ENCODE results near the gene CACNA1G. TPM values are rescaled to one million over a fixed set of nuclear protein-coding genes. Genes with fewer than 3 reads are reported as not detected.
A peak's percentile ranks its signal among the peaks of the same experiment; 100 is the strongest.

Gene CACNA1G
- total and polyA plus RNA-seq, 2 experiments from 2014 or later = 19.0 to 46.1 TPM

GRCh38 chr17:50517011-50517410 is 43.5 kb upstream of the CACNA1G start:
- TF ChIP-seq CTCF (IDR thresholded peaks at IDR 0.05; ENCODE audit: low read depth, low read length) = no peak

GRCh38 chr17:50517504-50518383 is 42.8 kb upstream of the CACNA1G start:
- no peaks in the 10 kb centered on the region for H3K9me3 ChIP-seq (ENCODE audit: low read depth)
- DNase-seq (ENCODE audit: low read depth in 1 of 2, low spot score in 1 of 2) = no peak
- no peak overlapping the region for H3K4me3 ChIP-seq
- TF ChIP-seq CTCF (IDR thresholded peaks at IDR 0.05; ENCODE audit: low read depth, low read length) = no peak
- no peaks in the 10 kb centered on the region for H3K36me3 ChIP-seq
- peaks cover 11% of the 10 kb centered on the region for H3K4me1 ChIP-seq (ENCODE audit: low read depth)
- H3K27ac ChIP-seq = peak overlapping the region; percentile 50
- no peaks in the 10 kb centered on the region for H3K27me3 ChIP-seq

More at GRCh38 chr17:50517011-50517410, 43.5 kb upstream of the CACNA1G start:
- Histone ChIP-seq H3K27me3 (no peaks in the 10 kb centered on the region), H3K27ac (peak overlapping the region; percentile 50), H3K4me1 (ENCODE audit: low read depth) (peaks cover 11% of the 10 kb centered on the region), H3K36me3 (no peaks in the 10 kb centered on the region), H3K9me3 (ENCODE audit: low read depth) (no peaks in the 10 kb centered on the region), H3K4me3 (no peak overlapping the region)
- no peak for DNase-seq (ENCODE audit: low read depth in 1 of 2, low spot score in 1 of 2)

- Histone ChIP-seq H3K4me1 (ENCODE audit: low read depth) (peaks cover 11% of the 10 kb centered on the region), H3K36me3 (no peaks in the 10 kb centered on the region), H3K27ac (peak overlapping the region; percentile 50), H3K9me3 (ENCODE audit: low read depth) (no peaks in the 10 kb centered on the region), H3K27me3 (no peaks in the 10 kb centered on the region), H3K4me3 (no peak overlapping the region)
- DNase-seq (ENCODE audit: low read depth in 1 of 2, low spot score in 1 of 2) = peak in 1 of 2 donors; percentile 25
- TF ChIP-seq CTCF (IDR thresholded peaks at IDR 0.05; ENCODE audit: low read depth, low read length) = no peak
Measured at GRCh38 chr17:50518384-50519023, 42.0 kb upstream of the CACNA1G start.

GRCh38 chr17:50519141-50519834 is 41.2 kb upstream of the CACNA1G start:
- H3K27me3 ChIP-seq = no peaks in the 10 kb centered on the region
- H3K4me1 ChIP-seq (ENCODE audit: low read depth) = peaks cover 11% of the 10 kb centered on the region
- no peak overlapping the region for H3K4me3 ChIP-seq
- no peak for TF ChIP-seq CTCF (IDR thresholded peaks at IDR 0.05; ENCODE audit: low read depth, low read length)
- no peaks in the 10 kb centered on the region for H3K9me3 ChIP-seq (ENCODE audit: low read depth)
- H3K27ac ChIP-seq = no peak overlapping the region
- H3K36me3 ChIP-seq = no peaks in the 10 kb centered on the region
- DNase-seq (ENCODE audit: low read depth in 1 of 2, low spot score in 1 of 2) = no peak

DNA sequence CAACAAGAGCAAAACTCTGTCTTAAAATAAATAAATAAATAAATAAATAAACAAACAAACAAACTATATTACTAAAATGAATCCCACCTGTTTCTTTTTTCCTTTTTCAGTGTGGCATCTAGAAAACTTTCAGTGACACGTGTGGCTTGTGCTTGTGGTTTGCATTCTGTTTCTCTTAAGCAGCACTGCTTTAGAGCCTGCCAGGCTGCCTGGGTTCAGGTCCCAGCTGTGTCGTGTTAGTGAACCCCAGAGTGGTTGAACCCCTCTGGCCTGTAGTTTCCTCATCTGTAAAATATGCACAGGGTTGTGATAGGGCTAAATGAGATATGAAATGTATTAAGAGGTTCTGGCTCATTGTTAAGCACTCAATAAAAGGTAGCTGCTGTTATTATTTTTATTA is 40.0 kb upstream of the CACNA1G start:
- no peaks in the 10 kb centered on the region for H3K9me3 ChIP-seq (ENCODE audit: low read depth)
- no peak overlapping the region for H3K27ac ChIP-seq
- no peak for TF ChIP-seq CTCF (IDR thresholded peaks at IDR 0.05; ENCODE audit: low read depth, low read length)
- no peaks in the 10 kb centered on the region for H3K27me3 ChIP-seq
- H3K4me1 ChIP-seq (ENCODE audit: low read depth) = peaks cover 11% of the 10 kb centered on the region
- no peak overlapping the region for H3K4me3 ChIP-seq
- no peaks in the 10 kb centered on the region for H3K36me3 ChIP-seq
- no peak for DNase-seq (ENCODE audit: low read depth in 1 of 2, low spot score in 1 of 2)

Measured in cardiac muscle cell (in vitro differentiated cells and primary cell).